HepG2 (cell line): ENCODE results near the gene HMGB4. TPM values are rescaled to one million over a fixed set of nuclear protein-coding genes. Genes with fewer than 3 reads are reported as not detected.

Source experiments
- ATAC-seq: fragments of 200-7000 bp; cut with Tn5 transposase; 3 replicates; pipeline ENCODE4 v1.9.1; 2020; ENCODE audit warnings: mild to moderate bottlenecking, moderate library complexity
- BruUV-seq: library from RNA; stranded (reverse); fragments of 400-500 nt; replicated peaks from 2 replicates; lab custom pipeline; 2021; lab: Mats Ljungman, UMichigan
- CTCF ChIA-PET: fragments of 300-600 bp; formaldehyde crosslinking; extraction: SDS; loops from one replicate; lab custom pipeline; 2021; ENCODE audit warnings: low total read pairs, inconsistent platforms, low intra/inter-chr PET ratio; lab: Yijun Ruan, JAX
- POLR2A ChIA-PET: fragments of 350-600 bp; sonication (Branson Sonifier 250); formaldehyde crosslinking; loops from one replicate; lab custom pipeline; 2020; ENCODE audit warnings: antibody characterized with exemption, inconsistent platforms; lab: Yijun Ruan, JAX
- DNase-seq: peaks from one replicate; pipeline ENCODE4 v3.0.0-alpha.2; 2015; ENCODE audit warnings: low spot score
- FAIRE-seq: peaks from 3 replicates; lab custom pipeline; 2011; peaks lifted over from hg19 to GRCh38; lab: Jason Lieb, UNC
- H2AFZ ChIP-seq: one replicate; pipeline ENCODE4 v1.6.1; 2011; ENCODE audit warnings: low read length, inconsistent platforms
- H3K27ac ChIP-seq: fragments of 300-600 bp; 3 replicates; pipeline ENCODE4 v1.8.0; 2011; ENCODE audit warnings: mixed run types, mild to moderate bottlenecking, mixed read lengths, low read length, inconsistent platforms; ENCODE audit not compliant: insufficient read depth; ENCODE audit errors: extremely low read length
- H3K27me3 ChIP-seq, 2 experiments: fragments of 200-600 bp in 1 of 2; 2 replicates in 1 of 2; 3 replicates in 1 of 2; pipeline versions ENCODE4 v1.6.0 to v1.8.0; 2011; ENCODE audit warnings: low read length in 2 of 2, mild to moderate bottlenecking in 2 of 2, moderate library complexity in 2 of 2, inconsistent platforms in 1 of 2; ENCODE audit not compliant: insufficient read depth in 2 of 2, control insufficient read depth in 1 of 2
- H3K36me3 ChIP-seq, 2 experiments: fragments of 200-600 bp in 1 of 2; replicated peaks in 1 of 2; 2 replicates in 1 of 2; 3 replicates in 1 of 2; pipeline versions ENCODE4 v1.5.1 to v1.8.0; 2011; ENCODE audit warnings: low read length in 2 of 2, inconsistent platforms in 1 of 2; ENCODE audit not compliant: insufficient read depth in 2 of 2, control insufficient read depth in 1 of 2
- H3K4me1 ChIP-seq: 2 replicates; pipeline ENCODE4 v1.5.1; 2012; ENCODE audit warnings: low read length, inconsistent platforms; ENCODE audit not compliant: insufficient read depth
- H3K4me2 ChIP-seq: 2 replicates; pipeline ENCODE4 v1.6.0; 2011; ENCODE audit warnings: low read depth, low read length, inconsistent platforms
- H3K4me3 ChIP-seq, 3 experiments: fragments of 200-600 bp in 1 of 3; sonication (generic), shearing (Covaris generic) in 1 of 3; replicated peaks in 1 of 3; 2 replicates each; pipeline ENCODE4 v1.5.1; 2011 to 2016; ENCODE audit warnings: low read length in 3 of 3, inconsistent platforms in 2 of 3, low read depth in 2 of 3, mild to moderate bottlenecking in 2 of 3, control low read depth in 1 of 3, mixed read lengths in 1 of 3; ENCODE audit not compliant: insufficient read depth in 1 of 3
- H3K79me2 ChIP-seq: one replicate; pipeline ENCODE4 v1.6.1; 2011; ENCODE audit warnings: low read length, inconsistent platforms; ENCODE audit not compliant: insufficient read depth
- H3K9ac ChIP-seq: 2 replicates; pipeline ENCODE4 v1.6.0; 2011; ENCODE audit warnings: mild to moderate bottlenecking, low read depth, low read length, inconsistent platforms; ENCODE audit not compliant: insufficient read depth
- H3K9me3 ChIP-seq: 2 replicates; pipeline ENCODE4 v1.5.1; 2012; ENCODE audit warnings: mild to moderate bottlenecking, low read length
- H4K20me1 ChIP-seq: 2 replicates; pipeline ENCODE4 v1.6.0; 2011; ENCODE audit warnings: inconsistent platforms, mild to moderate bottlenecking, low read length, moderate library complexity; ENCODE audit not compliant: insufficient read depth
- GMEB1 ChIP-seq: sonication (generic); formaldehyde crosslinking; IDR thresholded peaks from 2 replicates; pipeline ENCODE4 v1.5.1; 2020; ENCODE audit warnings: missing genetic modification reagents, mild to moderate bottlenecking, borderline replicate concordance
- KIAA2018 ChIP-seq: sonication (generic); formaldehyde crosslinking; IDR thresholded peaks from 2 replicates; pipeline ENCODE4 v1.5.0; 2020; ENCODE audit warnings: mild to moderate bottlenecking, missing genetic modification reagents, borderline replicate concordance
- MED1 ChIP-seq: sonication (generic); formaldehyde crosslinking; IDR thresholded peaks from 2 replicates; pipeline ENCODE4 v1.4.0; 2020; ENCODE audit warnings: missing genetic modification reagents
- MTA3 ChIP-seq: sonication (generic); formaldehyde crosslinking; IDR thresholded peaks from 2 replicates; pipeline ENCODE4 v1.4.0; 2020; ENCODE audit warnings: missing genetic modification reagents
- NFE2L2 ChIP-seq: fragments of 150-350 bp; IDR thresholded peaks from 2 replicates; pipeline ENCODE4 v1.6.1; 2014; ENCODE audit warnings: low read length
- PATZ1 ChIP-seq: sonication (generic); formaldehyde crosslinking; IDR thresholded peaks from 2 replicates; pipeline ENCODE4 v1.4.0; 2020; ENCODE audit warnings: missing genetic modification reagents
- SRY ChIP-seq: sonication (generic); formaldehyde crosslinking; IDR thresholded peaks from 2 replicates; pipeline ENCODE4 v1.8.0; 2022; ENCODE audit warnings: mild to moderate bottlenecking, missing genetic modification reagents
- THRA ChIP-seq: sonication (generic); formaldehyde crosslinking; IDR thresholded peaks from 2 replicates; pipeline ENCODE4 v1.4.0; 2020; ENCODE audit warnings: missing genetic modification reagents, borderline replicate concordance
- ZNF331 ChIP-seq: sonication (generic); formaldehyde crosslinking; IDR thresholded peaks from 2 replicates; pipeline ENCODE4 v1.4.0; 2020; ENCODE audit warnings: missing genetic modification reagents
- ZNF616 ChIP-seq: sonication (generic); formaldehyde crosslinking; IDR thresholded peaks from 2 replicates; pipeline ENCODE4 v1.5.0; 2020; ENCODE audit warnings: low read depth, mild to moderate bottlenecking, missing genetic modification reagents
- WGBS: methylation state at CpG from one replicate; pipeline ENCODE4 v1.1.6; 2017; ENCODE audit warnings: low lambda C conversion rate; 5-methylcytosine and 5-hydroxymethylcytosine counted together
- in situ Hi-C: cut with HindIII; loops from 2 replicates; pipeline ENCODE4 v1.10.0; 2017; ENCODE audit warnings: low pct_unique_long_range_greater_than_20kb; ENCODE audit not compliant: extremely low pct_ligation_motif_present
- intact Hi-C: fragments of 100-400 bp; cut with micrococcal nuclease; formaldehyde crosslinking; loops from one replicate; pipeline ENCODE4 v1.10.0; 2022; ENCODE audit not compliant: unreplicated experiment
- polyA plus RNA-seq, 8 experiments: library from polyadenylated mRNA; depleted of rRNA in 3 of 8; stranded (reverse) in 7 of 8; unstranded in 1 of 8; fragments of >200 nt; fragmentation: Illumina TruSeq in 4 of 8; extraction: Trizol in 4 of 8; gene quantifications; 2 replicates each; pipeline versions ENCODE4 v1.2.1 to v1.2.3, GENCODE V29; 2011 to 2016; ENCODE audit warnings: low read depth in 4 of 8, missing spikeins in 1 of 8, mixed read lengths in 1 of 8; ENCODE audit not compliant: insufficient read depth in 1 of 8
- total RNA-seq, 5 experiments: library from RNA; depleted of rRNA; stranded (reverse); fragments of >200 nt; fragmentation: Illumina TruSeq; extraction: Trizol; gene quantifications; 2 replicates each; pipeline ENCODE4 v1.2.3, GENCODE V29; 2016; ENCODE audit warnings: low read depth in 1 of 5

HMGB4 gene
- total and polyA plus RNA-seq, 2 of the 13 experiments (the other 11 are each of a cell fraction or from before 2014, with no cell fraction given) = not detected

GRCh38 chr1:33898881-33899280 lies 35.0 kb downstream of the HMGB4 start (continued):
- TF ChIP-seq KIAA2018 (CRISPR knock-in tag) = no peak

GRCh38 chr1:33899746-33900145 lies 35.9 kb downstream of the HMGB4 start:
- H3K36me3 ChIP-seq = no peaks in the 10 kb centered on the region
- no peak overlapping the region for H3K27ac ChIP-seq
- no peak overlapping the region for H2AFZ ChIP-seq
- in situ Hi-C loops (no loop called here), intact Hi-C loops (no loop called here)
- BruUV-seq = no TSS peak
- H3K9ac ChIP-seq = no peak overlapping the region
- 0% methylated on average over 1 of the region's 3 CpGs for WGBS
- ChIA-PET POLR2A (no interaction called here), CTCF (no interaction called here)
- H3K4me2 ChIP-seq = no peak overlapping the region
- no peaks in the 10 kb centered on the region for H4K20me1 ChIP-seq
- no peaks in the 10 kb centered on the region for H3K9me3 ChIP-seq
- no peaks in the 10 kb centered on the region for H3K79me2 ChIP-seq
- H3K4me1 ChIP-seq = no peaks in the 10 kb centered on the region
- FAIRE-seq = no peak
- H3K4me3 ChIP-seq = no peak overlapping the region
- DNase-seq = no peak
- H3K27me3 ChIP-seq = no peaks in the 10 kb centered on the region
- no peak for ATAC-seq
- TF ChIP-seq MED1 (no peak), PATZ1 (no peak), ZNF331 (CRISPR knock-in tag) (no peak), NFE2L2 (no peak), SRY (CRISPR knock-in tag) (no peak), MTA3 (CRISPR knock-in tag) (no peak), THRA (CRISPR knock-in tag) (no peak), ZNF616 (CRISPR knock-in tag) (no peak), GMEB1 (no peak)
